Kidney tubule cell (primary cell): ENCODE measurements around the gene TNFRSF6B.
"Not testable (repeated sequence)": the region's sequence is repeated elsewhere in the genome, so short reads cannot be mapped to it uniquely, and the experiment has no call there.

Experiments
- DNase-seq: peaks from one replicate; pipeline ENCODE4 v3.0.0-alpha.2; 2018; ENCODE audit warnings: low spot score

The TNFRSF6B gene

DNA sequence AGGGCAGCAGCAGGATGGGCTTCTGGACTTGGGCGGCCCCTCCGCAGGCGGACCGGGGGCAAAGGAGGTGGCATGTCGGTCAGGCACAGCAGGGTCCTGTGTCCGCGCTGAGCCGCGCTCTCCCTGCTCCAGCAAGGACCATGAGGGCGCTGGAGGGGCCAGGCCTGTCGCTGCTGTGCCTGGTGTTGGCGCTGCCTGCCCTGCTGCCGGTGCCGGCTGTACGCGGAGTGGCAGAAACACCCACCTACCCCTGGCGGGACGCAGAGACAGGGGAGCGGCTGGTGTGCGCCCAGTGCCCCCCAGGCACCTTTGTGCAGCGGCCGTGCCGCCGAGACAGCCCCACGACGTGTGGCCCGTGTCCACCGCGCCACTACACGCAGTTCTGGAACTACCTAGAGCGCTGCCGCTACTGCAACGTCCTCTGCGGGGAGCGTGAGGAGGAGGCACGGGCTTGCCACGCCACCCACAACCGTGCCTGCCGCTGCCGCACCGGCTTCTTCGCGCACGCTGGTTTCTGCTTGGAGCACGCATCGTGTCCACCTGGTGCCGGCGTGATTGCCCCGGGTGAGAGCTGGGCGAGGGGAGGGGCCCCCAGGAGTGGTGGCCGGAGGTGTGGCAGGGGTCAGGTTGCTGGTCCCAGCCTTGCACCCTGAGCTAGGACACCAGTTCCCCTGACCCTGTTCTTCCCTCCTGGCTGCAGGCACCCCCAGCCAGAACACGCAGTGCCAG is at the start of gene TNFRSF6B:
TNFRSF6B (plus strand) TSS at position 25 of the 729 bp plus-strand sequence; CDS start at position 141, 116 bp downstream.
- DNase-seq = no peak

GRCh38 chr20:63648190-63648589 is 48.3 kb upstream of the TNFRSF6B start:
- no peak for DNase-seq

GRCh38 chr20:63648895-63649589 is 47.4 kb upstream of the TNFRSF6B start:
- no peak for DNase-seq

DNA sequence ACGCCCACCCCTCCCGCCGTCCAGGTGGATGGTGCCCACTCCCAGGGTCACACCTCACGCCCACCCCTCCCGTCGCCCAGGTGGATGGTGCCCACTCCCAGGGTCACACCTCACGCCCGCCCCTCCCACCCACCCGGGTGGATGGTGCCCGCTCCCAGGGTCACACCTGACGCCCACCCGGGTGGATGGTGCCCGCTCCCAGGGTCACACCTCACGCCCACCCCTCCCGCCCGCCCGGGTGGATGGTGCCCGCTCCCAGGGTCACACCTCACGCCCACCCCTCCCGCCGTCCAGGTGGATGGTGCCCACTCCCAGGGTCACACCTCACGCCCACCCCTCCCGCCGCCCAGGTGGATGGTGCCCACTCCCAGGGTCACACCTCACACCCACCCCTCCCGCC is 46.0 kb upstream of the TNFRSF6B start:
- DNase-seq = not testable (repeated sequence)

GRCh38 chr20:63651942-63652191 is 44.6 kb upstream of the TNFRSF6B start:
- no peak for DNase-seq

DNA sequence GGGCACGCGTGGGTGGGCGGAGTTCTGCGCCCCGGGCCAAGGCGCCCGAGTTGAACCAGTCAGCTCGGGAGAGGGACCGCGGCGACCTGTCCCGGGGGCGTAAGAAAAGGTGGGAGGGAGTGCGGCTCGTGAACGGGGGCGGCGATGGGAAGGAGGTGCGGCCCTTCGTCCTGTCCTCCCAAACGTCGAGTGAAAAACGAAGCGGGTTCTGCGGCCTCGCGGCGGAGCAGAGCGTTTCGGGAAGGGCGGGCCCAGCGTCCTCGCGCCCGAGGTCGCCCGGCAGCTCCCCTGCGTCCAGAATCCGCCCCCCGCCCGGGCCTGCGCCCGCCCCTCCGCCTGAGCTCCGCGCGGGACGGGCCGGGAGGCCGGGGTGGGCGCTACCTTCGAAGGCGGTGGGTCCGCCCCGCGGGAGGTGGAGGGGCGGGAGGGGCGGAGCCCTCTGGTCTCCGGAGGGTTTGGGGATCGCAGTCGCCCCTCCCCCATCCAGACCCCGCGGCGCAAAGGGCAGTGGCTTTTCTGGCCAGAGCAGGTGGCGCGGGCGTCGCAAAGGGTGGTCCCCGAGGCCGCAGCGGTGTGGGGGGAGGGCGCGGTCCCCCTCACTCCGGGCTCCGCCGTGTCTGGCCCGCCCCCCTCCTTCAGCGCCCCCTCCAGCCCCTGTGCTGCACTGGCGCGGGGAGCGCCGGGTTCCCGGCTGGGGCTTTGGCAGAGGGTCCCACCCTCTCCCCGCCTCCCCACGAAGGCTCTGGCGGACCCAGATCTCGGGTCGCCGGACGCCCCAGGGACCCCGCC is 44.1 kb upstream of the TNFRSF6B start:
- no peak for DNase-seq

- peak; percentile 84 for DNase-seq
Measured at GRCh38 chr20:63653041-63653973, 43.1 kb upstream of the TNFRSF6B start, which contains the start of gene STMN3. Gene STMN3 (minus strand): TSS chr20:63653424. CDS start chr20:63653345, 79 bp downstream.

- DNase-seq = no peak
Measured at GRCh38 chr20:63653974-63654668, 42.3 kb upstream of the TNFRSF6B start.

DNA sequence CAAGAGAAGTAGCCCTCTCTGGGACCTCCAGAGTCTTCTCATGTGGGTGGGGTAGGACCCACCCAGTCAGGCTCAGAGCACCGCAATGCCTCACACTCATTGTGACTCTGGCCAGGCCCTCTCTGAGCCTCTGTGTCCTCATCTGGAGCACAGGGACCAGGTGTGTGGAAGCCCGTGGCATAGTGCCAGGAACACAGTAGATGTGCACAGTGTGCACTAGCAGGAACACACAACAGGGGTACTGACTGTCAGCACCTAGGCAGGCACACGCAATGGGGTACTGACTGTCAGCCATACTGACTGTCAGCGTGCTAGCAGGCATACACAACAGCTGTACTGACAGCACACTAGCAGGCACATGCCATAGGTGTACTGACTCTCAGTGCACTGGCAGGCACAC is 41.2 kb upstream of the TNFRSF6B start:
- no peak for DNase-seq

DNA sequence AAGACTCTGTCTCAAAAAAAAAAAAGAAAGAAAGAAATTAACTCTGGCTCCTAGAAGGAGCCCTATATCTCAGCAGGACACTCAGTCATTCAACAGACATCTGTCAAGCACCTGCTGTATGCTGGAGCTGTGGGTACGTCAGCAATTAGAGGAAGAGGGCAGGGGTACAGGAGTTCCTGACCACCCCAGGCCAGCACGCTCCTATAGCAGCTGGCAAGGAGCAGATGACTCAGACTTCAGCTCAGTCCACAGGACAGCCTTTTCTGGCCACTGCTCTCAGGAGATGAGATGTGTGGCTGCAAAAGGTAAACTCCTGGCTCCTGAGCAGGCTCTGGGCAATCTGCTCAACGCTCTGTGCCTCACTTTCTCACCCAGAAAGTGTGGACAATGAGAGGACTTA is 40.0 kb upstream of the TNFRSF6B start:
- no peak for DNase-seq

GRCh38 chr20:63657260-63657936 is 39.1 kb upstream of the TNFRSF6B start:
- peak; percentile 24 for DNase-seq

- peak; percentile 92 for DNase-seq
Measured at GRCh38 chr20:63657937-63658748, 38.3 kb upstream of the TNFRSF6B start, which contains the start of gene RTEL1. Gene RTEL1 (plus strand): TSS chr20:63658312. CDS start chr20:63659403, 1,091 bp downstream.

DNA sequence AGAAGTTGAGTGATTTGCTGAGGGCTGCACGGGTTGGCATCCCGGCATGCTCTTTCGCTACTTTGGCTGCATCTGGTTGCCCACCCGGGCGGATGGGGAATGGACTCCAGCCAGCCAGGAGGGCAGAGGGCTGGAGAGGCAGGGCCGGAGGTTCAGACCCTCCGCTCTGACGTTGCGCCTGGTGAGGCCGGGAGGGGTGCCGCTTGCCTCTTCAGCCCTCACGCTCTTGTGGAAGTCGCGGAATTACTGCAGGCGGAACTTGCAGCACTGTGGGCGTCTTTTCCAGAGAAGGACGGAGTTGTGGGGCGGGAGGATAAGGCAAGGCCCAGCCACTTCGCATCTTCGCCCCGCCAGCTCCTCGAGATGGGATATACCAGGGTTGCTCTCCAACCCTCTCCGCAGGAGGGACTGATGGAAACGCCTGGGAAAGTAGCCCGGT is 37.7 kb upstream of the TNFRSF6B start:
- no peak for DNase-seq

DNA sequence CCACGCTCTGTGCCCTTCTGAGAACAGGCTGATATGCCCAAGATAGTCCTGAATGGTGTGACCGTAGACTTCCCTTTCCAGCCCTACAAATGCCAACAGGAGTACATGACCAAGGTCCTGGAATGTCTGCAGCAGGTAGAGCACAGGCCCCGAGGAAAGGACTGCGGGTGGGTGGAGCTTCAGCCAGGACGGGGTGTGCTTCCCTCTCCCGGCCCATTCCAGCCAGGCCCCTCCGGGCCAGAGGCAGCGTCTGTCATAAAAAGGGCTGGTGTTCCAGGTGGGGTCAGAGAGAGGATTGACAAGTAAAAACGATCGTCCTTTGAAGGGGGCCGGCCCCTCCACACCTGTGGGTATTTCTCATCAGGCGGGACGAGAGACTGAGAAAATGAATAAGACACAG is 37.1 kb upstream of the TNFRSF6B start:
- DNase-seq = peak; percentile 38

GRCh38 chr20:63660174-63660573 is 36.3 kb upstream of the TNFRSF6B start:
- not testable (repeated sequence) for DNase-seq

DNA sequence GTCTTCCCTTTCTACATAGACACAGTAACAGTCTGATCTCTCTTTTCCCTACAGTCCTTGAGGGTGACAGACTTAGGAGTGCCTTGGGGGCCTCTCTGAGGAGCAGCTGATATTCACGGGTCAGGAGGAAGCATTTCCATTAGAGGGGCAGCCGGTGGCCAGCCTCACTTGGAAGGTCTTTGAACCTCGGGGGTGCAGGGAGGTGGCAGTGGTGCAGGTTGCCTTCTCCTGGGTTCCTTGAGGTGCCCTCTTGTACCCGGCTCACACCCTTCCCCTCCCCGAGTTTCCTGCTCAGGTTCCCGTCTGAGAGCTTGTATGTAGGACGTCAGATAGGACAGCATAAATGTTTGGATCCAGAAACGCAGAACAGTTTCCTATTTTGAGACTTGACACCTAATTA is 35.8 kb upstream of the TNFRSF6B start:
- no peak for DNase-seq

- DNase-seq = no peak
Measured at GRCh38 chr20:63661108-63661507, 35.3 kb upstream of the TNFRSF6B start.

DNA sequence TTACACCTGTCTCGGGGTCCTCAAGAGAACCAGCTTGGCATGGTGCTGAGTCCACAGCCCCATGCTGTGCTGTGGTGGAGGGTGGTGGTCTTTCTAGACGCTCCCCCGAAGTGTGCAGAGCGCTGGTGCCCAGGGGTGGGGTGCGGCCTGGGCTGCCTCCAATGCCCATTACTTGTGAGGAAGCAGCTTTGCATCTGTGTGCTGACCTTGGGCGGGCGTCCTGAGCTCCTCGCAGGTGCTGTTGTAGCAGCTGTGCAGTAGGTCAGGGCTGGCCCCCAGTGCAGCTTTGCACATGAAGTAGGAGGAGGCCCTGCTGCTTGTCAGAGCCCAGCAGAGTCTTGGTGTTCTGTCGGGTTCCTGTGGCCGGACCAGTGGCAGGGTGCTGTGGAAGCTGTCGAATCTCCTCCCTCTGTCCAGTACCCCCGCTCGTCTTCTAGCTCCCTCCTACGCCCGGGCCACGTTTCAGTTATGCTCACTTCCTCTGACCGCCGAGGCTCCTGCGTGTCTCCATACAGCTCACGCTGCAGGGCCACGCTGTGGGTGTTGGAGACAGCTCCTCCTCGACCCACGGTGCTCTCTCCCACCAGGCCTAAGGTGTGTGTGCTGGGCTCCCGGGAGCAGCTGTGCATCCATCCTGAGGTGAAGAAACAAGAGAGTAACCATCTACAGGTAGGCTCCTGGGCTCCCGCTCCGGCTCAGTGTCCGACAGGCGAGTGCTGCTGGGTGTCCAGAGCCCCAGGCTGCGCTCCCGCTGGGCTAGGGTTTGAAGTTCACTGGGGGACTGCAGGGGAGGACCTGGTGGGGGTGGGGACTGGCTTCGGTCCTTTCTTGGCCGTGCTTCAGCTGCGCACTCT is 34.3 kb upstream of the TNFRSF6B start:
- no peak for DNase-seq

DNA sequence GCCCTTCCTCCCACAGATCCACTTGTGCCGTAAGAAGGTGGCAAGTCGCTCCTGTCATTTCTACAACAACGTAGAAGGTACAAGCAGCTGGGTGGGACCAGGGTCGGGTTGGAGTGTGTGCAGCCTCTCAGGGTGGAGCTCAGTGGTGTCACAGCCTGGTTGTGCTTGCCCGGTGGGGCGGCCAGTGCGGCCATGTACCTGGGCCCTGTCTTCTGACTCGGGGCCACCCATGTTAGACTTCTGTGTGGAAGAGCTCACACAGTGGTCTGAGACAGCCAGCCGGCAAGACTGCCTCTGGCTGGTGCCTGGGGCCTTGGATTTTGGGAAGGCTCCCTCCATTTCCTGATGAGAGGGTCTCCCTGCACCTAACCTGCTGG is 33.7 kb upstream of the TNFRSF6B start:
- DNase-seq = no peak
